HepG2 (cell line): Measurements from ENCODE around the gene TTLL13. TPM values are rescaled to one million over a fixed set of nuclear protein-coding genes. Genes with fewer than 3 reads are reported as not detected.

ENCODE experiments used
- BRD4 ChIP-seq: sonication (generic); formaldehyde crosslinking; IDR thresholded peaks from 2 replicates; pipeline ENCODE4 v1.4.0; 2020; ENCODE audit warnings: missing genetic modification reagents
- CBFB ChIP-seq: sonication (generic); formaldehyde crosslinking; IDR thresholded peaks from 2 replicates; pipeline ENCODE4 v1.4.0; 2020; ENCODE audit warnings: missing genetic modification reagents
- FOXP1 ChIP-seq, 2 experiments: fragments of 450-650 bp in 1 of 2; IDR thresholded peaks; 2 replicates each; pipeline ENCODE4 v1.6.1; 2017 to 2018; ENCODE audit warnings: antibody characterized with exemption in 1 of 2
- HMG20B ChIP-seq: conservative IDR thresholded peaks from 2 replicates; pipeline ENCODE4 v1.6.1; 2016; ENCODE audit warnings: missing genetic modification reagents, missing compliant biosample characterization
- KLF13 ChIP-seq: sonication (generic); formaldehyde crosslinking; IDR thresholded peaks from 2 replicates; pipeline ENCODE4 v1.4.0; 2020; ENCODE audit warnings: mild to moderate bottlenecking, missing genetic modification reagents
- KLF6 ChIP-seq: IDR thresholded peaks from 2 replicates; pipeline ENCODE4 v1.8.0; 2016; ENCODE audit warnings: missing biosample characterization, missing genetic modification reagents
- MTA1 ChIP-seq: sonication (generic); formaldehyde crosslinking; IDR thresholded peaks from 2 replicates; pipeline ENCODE4 v1.4.0; 2020; ENCODE audit warnings: missing genetic modification reagents, mild to moderate bottlenecking, borderline replicate concordance
- NR3C1 ChIP-seq: sonication (generic); formaldehyde crosslinking; IDR thresholded peaks from 2 replicates; pipeline ENCODE4 v1.4.0; 2020; ENCODE audit warnings: missing genetic modification reagents
- PHF20 ChIP-seq: sonication (generic); formaldehyde crosslinking; IDR thresholded peaks from 2 replicates; pipeline ENCODE4 v1.5.0; 2020; ENCODE audit warnings: mild to moderate bottlenecking, missing genetic modification reagents
- SNAI1 ChIP-seq: sonication (generic); formaldehyde crosslinking; IDR thresholded peaks from 2 replicates; pipeline ENCODE4 v1.5.0; 2020; ENCODE audit warnings: mild to moderate bottlenecking, missing genetic modification reagents, borderline replicate concordance
- TGIF2 ChIP-seq: IDR thresholded peaks from 2 replicates; pipeline ENCODE4 v1.6.1; 2016; ENCODE audit warnings: control low read depth, missing compliant biosample characterization
- ZNF160 ChIP-seq: sonication (generic); formaldehyde crosslinking; IDR thresholded peaks from 2 replicates; pipeline ENCODE4 v1.8.0; 2022; ENCODE audit warnings: mild to moderate bottlenecking, inconsistent platforms, missing genetic modification reagents
- ZNF17 ChIP-seq: sonication (generic); formaldehyde crosslinking; IDR thresholded peaks from 2 replicates; pipeline ENCODE4 v1.5.0; 2020; ENCODE audit warnings: mild to moderate bottlenecking, missing genetic modification reagents
- ZNF562 ChIP-seq: sonication (generic); formaldehyde crosslinking; IDR thresholded peaks from 2 replicates; pipeline ENCODE4 v1.8.0; 2022; ENCODE audit warnings: missing genetic modification reagents, borderline replicate concordance
- ZNF619 ChIP-seq: sonication (generic); formaldehyde crosslinking; IDR thresholded peaks from 2 replicates; pipeline ENCODE4 v1.4.0; 2020; ENCODE audit warnings: mild to moderate bottlenecking, missing genetic modification reagents
- ZNF761 ChIP-seq: sonication (generic); formaldehyde crosslinking; conservative IDR thresholded peaks from 2 replicates; pipeline ENCODE4 v1.4.0; 2020; ENCODE audit warnings: mild to moderate bottlenecking, missing genetic modification reagents
- polyA plus RNA-seq, 8 experiments: library from polyadenylated mRNA; depleted of rRNA in 3 of 8; stranded (reverse) in 7 of 8; unstranded in 1 of 8; fragments of >200 nt; fragmentation: Illumina TruSeq in 4 of 8; extraction: Trizol in 4 of 8; gene quantifications; 2 replicates each; pipeline versions ENCODE4 v1.2.1 to v1.2.3, GENCODE V29; 2011 to 2016; ENCODE audit warnings: low read depth in 4 of 8, missing spikeins in 1 of 8, mixed read lengths in 1 of 8; ENCODE audit not compliant: insufficient read depth in 1 of 8
- total RNA-seq, 5 experiments: library from RNA; depleted of rRNA; stranded (reverse); fragments of >200 nt; fragmentation: Illumina TruSeq; extraction: Trizol; gene quantifications; 2 replicates each; pipeline ENCODE4 v1.2.3, GENCODE V29; 2016; ENCODE audit warnings: low read depth in 1 of 5
- TF ChIP-seq, protein P1 (sequence below): sonication (generic); formaldehyde crosslinking; conservative IDR thresholded peaks from 2 replicates; pipeline ENCODE4 v1.5.0; 2020; ENCODE audit warnings: missing genetic modification reagents
- TF ChIP-seq, protein P2 (sequence below): sonication (generic); formaldehyde crosslinking; IDR thresholded peaks from 2 replicates; pipeline ENCODE4 v1.5.0; 2020; ENCODE audit warnings: missing genetic modification reagents
- TF ChIP-seq, protein P3 (sequence below): sonication (generic); formaldehyde crosslinking; IDR thresholded peaks from 2 replicates; pipeline ENCODE4 v1.4.0; 2020; ENCODE audit warnings: mild to moderate bottlenecking, missing genetic modification reagents
- TF ChIP-seq, protein P4 (sequence below): sonication (generic); formaldehyde crosslinking; IDR thresholded peaks from 2 replicates; pipeline ENCODE4 v1.9.0; 2021; ENCODE audit warnings: missing genetic modification reagents, borderline replicate concordance
- TF ChIP-seq, protein P5 (sequence below): sonication (generic); formaldehyde crosslinking; IDR thresholded peaks from 2 replicates; pipeline ENCODE4 v1.4.0; 2020; ENCODE audit warnings: mild to moderate bottlenecking, missing genetic modification reagents
- TF ChIP-seq, protein P6 (sequence below): sonication (generic); formaldehyde crosslinking; IDR thresholded peaks from 2 replicates; pipeline ENCODE4 v1.9.0; 2021; ENCODE audit warnings: missing genetic modification reagents, borderline replicate concordance

Gene TTLL13
- total and polyA plus RNA-seq, 2 of the 13 experiments (the other 11 are each of a cell fraction or from before 2014, with no cell fraction given), result 0.07 to 0.29 TPM

DNA sequence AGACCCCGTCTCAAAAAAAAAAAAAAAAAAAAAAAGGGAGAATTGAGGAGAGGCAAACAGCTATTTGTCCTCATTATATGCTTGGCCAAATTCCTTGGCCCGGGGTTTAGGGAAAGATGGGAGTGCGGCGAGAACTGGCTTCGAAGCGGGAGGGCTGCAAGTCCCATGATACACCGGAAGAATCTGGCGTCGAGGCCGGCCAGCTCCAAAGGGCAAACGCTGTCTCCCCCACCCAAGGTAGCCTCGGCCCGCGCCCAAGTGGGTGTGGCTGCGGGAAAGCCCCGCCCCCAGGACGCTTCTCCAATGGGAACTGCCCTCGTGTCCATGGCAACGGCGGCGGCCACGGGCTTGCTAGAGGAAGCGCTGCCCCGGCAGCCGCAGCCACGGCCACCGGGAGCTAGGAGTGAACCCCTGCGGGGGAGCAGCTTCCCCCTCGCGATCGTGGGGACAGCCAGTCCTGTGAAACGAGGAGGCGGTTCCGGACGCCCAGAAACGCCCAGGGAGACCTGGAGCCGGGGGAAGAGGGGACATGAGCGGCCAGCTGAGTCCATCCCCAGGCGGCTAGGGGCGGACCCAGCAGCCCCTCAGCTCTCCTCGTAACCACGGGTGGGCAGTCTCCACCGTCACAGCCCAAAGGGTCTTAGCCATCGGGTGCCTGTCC, at the start of gene TTLL13 (continued):
- no peak for TF ChIP-seq TGIF2
- TF ChIP-seq ZNF761 (CRISPR knock-in tag), result no peak
- no peak for TF ChIP-seq BRD4
- peak; percentile 87; the same call in 1 of the 2 replicates for TF ChIP-seq ZNF619 (CRISPR knock-in tag)
- TF ChIP-seq, protein P1, sequence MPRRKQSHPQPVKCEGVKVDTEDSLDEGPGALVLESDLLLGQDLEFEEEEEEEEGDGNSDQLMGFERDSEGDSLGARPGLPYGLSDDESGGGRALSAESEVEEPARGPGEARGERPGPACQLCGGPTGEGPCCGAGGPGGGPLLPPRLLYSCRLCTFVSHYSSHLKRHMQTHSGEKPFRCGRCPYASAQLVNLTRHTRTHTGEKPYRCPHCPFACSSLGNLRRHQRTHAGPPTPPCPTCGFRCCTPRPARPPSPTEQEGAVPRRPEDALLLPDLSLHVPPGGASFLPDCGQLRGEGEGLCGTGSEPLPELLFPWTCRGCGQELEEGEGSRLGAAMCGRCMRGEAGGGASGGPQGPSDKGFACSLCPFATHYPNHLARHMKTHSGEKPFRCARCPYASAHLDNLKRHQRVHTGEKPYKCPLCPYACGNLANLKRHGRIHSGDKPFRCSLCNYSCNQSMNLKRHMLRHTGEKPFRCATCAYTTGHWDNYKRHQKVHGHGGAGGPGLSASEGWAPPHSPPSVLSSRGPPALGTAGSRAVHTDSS (CRISPR knock-in tag), result no peak
- TF ChIP-seq MTA1 (CRISPR knock-in tag), result peak; percentile 22; the same call in 1 of the 2 replicates
- 0 out of 2 replicates have a peak, but pooled peaks have one; percentile 31 for TF ChIP-seq KLF6
- TF ChIP-seq, protein P2, sequence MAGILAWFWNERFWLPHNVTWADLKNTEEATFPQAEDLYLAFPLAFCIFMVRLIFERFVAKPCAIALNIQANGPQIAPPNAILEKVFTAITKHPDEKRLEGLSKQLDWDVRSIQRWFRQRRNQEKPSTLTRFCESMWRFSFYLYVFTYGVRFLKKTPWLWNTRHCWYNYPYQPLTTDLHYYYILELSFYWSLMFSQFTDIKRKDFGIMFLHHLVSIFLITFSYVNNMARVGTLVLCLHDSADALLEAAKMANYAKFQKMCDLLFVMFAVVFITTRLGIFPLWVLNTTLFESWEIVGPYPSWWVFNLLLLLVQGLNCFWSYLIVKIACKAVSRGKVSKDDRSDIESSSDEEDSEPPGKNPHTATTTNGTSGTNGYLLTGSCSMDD (CRISPR knock-in tag), result no peak
- no peak for TF ChIP-seq KLF13
- TF ChIP-seq, protein P3, sequence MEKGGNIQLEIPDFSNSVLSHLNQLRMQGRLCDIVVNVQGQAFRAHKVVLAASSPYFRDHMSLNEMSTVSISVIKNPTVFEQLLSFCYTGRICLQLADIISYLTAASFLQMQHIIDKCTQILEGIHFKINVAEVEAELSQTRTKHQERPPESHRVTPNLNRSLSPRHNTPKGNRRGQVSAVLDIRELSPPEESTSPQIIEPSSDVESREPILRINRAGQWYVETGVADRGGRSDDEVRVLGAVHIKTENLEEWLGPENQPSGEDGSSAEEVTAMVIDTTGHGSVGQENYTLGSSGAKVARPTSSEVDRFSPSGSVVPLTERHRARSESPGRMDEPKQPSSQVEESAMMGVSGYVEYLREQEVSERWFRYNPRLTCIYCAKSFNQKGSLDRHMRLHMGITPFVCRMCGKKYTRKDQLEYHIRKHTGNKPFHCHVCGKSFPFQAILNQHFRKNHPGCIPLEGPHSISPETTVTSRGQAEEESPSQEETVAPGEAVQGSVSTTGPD (CRISPR knock-in tag), result no peak
- TF ChIP-seq NR3C1, result no peak
- TF ChIP-seq HMG20B (CRISPR knock-in tag), result no peak
- no peak for TF ChIP-seq CBFB (CRISPR knock-in tag)
- TF ChIP-seq ZNF160, result no peak
- no peak for TF ChIP-seq ZNF562 (CRISPR knock-in tag)
- TF ChIP-seq FOXP1 (IDR thresholded peaks at IDR 0.05), result no peak
- TF ChIP-seq FOXP1 (CRISPR knock-in tag; IDR thresholded peaks at IDR 0.05), result no peak
- TF ChIP-seq PHF20 (CRISPR knock-in tag), result no peak
- TF ChIP-seq ZNF17, result no peak
- TF ChIP-seq, protein P4, sequence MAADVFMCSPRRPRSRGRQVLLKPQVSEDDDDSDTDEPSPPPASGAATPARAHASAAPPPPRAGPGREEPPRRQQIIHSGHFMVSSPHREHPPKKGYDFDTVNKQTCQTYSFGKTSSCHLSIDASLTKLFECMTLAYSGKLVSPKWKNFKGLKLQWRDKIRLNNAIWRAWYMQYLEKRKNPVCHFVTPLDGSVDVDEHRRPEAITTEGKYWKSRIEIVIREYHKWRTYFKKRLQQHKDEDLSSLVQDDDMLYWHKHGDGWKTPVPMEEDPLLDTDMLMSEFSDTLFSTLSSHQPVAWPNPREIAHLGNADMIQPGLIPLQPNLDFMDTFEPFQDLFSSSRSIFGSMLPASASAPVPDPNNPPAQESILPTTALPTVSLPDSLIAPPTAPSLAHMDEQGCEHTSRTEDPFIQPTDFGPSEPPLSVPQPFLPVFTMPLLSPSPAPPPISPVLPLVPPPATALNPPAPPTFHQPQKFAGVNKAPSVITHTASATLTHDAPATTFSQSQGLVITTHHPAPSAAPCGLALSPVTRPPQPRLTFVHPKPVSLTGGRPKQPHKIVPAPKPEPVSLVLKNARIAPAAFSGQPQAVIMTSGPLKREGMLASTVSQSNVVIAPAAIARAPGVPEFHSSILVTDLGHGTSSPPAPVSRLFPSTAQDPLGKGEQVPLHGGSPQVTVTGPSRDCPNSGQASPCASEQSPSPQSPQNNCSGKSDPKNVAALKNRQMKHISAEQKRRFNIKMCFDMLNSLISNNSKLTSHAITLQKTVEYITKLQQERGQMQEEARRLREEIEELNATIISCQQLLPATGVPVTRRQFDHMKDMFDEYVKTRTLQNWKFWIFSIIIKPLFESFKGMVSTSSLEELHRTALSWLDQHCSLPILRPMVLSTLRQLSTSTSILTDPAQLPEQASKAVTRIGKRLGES (CRISPR knock-in tag), result no peak
- TF ChIP-seq, protein P5, sequence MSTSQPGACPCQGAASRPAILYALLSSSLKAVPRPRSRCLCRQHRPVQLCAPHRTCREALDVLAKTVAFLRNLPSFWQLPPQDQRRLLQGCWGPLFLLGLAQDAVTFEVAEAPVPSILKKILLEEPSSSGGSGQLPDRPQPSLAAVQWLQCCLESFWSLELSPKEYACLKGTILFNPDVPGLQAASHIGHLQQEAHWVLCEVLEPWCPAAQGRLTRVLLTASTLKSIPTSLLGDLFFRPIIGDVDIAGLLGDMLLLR, result peak; percentile 85
- TF ChIP-seq SNAI1 (CRISPR knock-in tag), result no peak
- TF ChIP-seq, protein P6, sequence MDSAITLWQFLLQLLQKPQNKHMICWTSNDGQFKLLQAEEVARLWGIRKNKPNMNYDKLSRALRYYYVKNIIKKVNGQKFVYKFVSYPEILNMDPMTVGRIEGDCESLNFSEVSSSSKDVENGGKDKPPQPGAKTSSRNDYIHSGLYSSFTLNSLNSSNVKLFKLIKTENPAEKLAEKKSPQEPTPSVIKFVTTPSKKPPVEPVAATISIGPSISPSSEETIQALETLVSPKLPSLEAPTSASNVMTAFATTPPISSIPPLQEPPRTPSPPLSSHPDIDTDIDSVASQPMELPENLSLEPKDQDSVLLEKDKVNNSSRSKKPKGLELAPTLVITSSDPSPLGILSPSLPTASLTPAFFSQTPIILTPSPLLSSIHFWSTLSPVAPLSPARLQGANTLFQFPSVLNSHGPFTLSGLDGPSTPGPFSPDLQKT (CRISPR knock-in tag), result no peak
